GM08714 (cell line): Measurements from ENCODE around the gene LRRN1.

Experiments used
- H3K4me3 ChIP-seq: fragments of 200-500 bp; sonication (Bioruptor generic); 2 replicates; pipeline ENCODE4 v1.5.1; 2014; ENCODE audit warnings: mild to moderate bottlenecking, low read length, inconsistent platforms
- ZNF274 ChIP-seq: IDR thresholded peaks from 2 replicates; pipeline ENCODE4 v1.6.1; 2012; ENCODE audit warnings: mild to moderate bottlenecking, low read depth, low read length

LRRN1 gene

GRCh38 chr3:3799173-3800079, at the start of gene LRRN1:
Gene LRRN1 (plus strand): TSS chr3:3799431. CDS start chr3:3844642, 45,211 bp downstream.
- H3K4me3 ChIP-seq = peak within 1 kb of the TSS; percentile 34; the same call in 1 of the 2 replicates
- no peak for TF ChIP-seq ZNF274

- no peak overlapping the region for H3K4me3 ChIP-seq
- no peak for TF ChIP-seq ZNF274
These were observed 45.8 kb upstream of the LRRN1 start for GRCh38 chr3:3753416-3753815.

- TF ChIP-seq ZNF274 = no peak
- no peak overlapping the region for H3K4me3 ChIP-seq
These were observed 33.6 kb upstream of the LRRN1 start for GRCh38 chr3:3765661-3766060.

- H3K4me3 ChIP-seq = no peak overlapping the region
- no peak for TF ChIP-seq ZNF274
These were observed 33.1 kb upstream of the LRRN1 start for GRCh38 chr3:3766140-3766539.

- no peak for TF ChIP-seq ZNF274
These were observed 28.1 kb upstream of the LRRN1 start for GRCh38 chr3:3771094-3771493.

GRCh38 chr3:3771567-3771966, 27.7 kb upstream of the LRRN1 start:
- no peak for TF ChIP-seq ZNF274

More at GRCh38 chr3:3771094-3771493, 28.1 kb upstream of the LRRN1 start:
- no peak overlapping the region for H3K4me3 ChIP-seq

GRCh38 chr3:3772338-3772737, 26.9 kb upstream of the LRRN1 start:
- H3K4me3 ChIP-seq = no peak overlapping the region
- no peak for TF ChIP-seq ZNF274

More at GRCh38 chr3:3771567-3771966, 27.7 kb upstream of the LRRN1 start:
- no peak overlapping the region for H3K4me3 ChIP-seq

- no peak for TF ChIP-seq ZNF274
- H3K4me3 ChIP-seq = no peak overlapping the region
These were observed 26.3 kb upstream of the LRRN1 start for GRCh38 chr3:3772920-3773319.

GRCh38 chr3:3776607-3777006, 22.6 kb upstream of the LRRN1 start:
- H3K4me3 ChIP-seq = no peak overlapping the region
- no peak for TF ChIP-seq ZNF274

GRCh38 chr3:3778216-3778615, 21.0 kb upstream of the LRRN1 start:
- no peak for TF ChIP-seq ZNF274
- no peak overlapping the region for H3K4me3 ChIP-seq

- TF ChIP-seq ZNF274 = no peak
- no peak overlapping the region for H3K4me3 ChIP-seq
These were observed 20.5 kb upstream of the LRRN1 start for GRCh38 chr3:3778641-3779270.

- no peak overlapping the region for H3K4me3 ChIP-seq
- TF ChIP-seq ZNF274 = no peak
These were observed 16.8 kb upstream of the LRRN1 start for GRCh38 chr3:3782457-3782856.

GRCh38 chr3:3783210-3783609, 16.0 kb upstream of the LRRN1 start:
- TF ChIP-seq ZNF274 = no peak
- H3K4me3 ChIP-seq = no peak overlapping the region

- TF ChIP-seq ZNF274 = no peak
- H3K4me3 ChIP-seq = no peak overlapping the region
These were observed 15.5 kb upstream of the LRRN1 start for GRCh38 chr3:3783696-3784095.

GRCh38 chr3:3792391-3792790, 6.8 kb upstream of the LRRN1 start:
- TF ChIP-seq ZNF274 = no peak
- H3K4me3 ChIP-seq = no peak overlapping the region

- peak overlapping the region; percentile 21; the same call in 1 of the 2 replicates for H3K4me3 ChIP-seq
- no peak for TF ChIP-seq ZNF274
These were observed 559 bp upstream of the LRRN1 start for GRCh38 chr3:3798631-3799113.
